ENCODE results near the gene RAB10. TPM values are rescaled to one million over a fixed set of nuclear protein-coding genes. Genes with fewer than 3 reads are reported as not detected.

Gene RAB10
- total and polyA plus RNA-seq, 2 of the 4 experiments (the other 2 are of a cell fraction), result 30.1 to 77.1 TPM

DNA sequence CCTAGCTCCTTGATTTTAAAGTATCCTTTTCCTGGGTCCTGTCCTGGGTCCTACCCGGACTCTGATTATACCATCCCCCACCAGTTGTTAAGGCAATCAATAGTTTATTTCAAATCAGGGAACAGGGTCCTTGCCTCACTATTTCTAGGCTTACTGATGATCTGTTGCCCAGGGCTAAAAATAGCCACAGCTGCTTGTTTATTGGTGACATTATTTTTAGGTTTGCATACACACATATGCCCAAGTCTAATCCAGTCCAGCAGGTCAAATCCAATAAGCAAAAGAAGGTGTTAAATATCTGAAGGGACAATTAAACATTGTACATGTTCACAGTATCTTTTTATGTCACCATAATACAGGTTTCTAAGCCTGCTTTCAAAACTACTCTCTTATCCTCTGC is 66.0 kb downstream of the RAB10 start:
- POLR2A ChIA-PET (ENCODE audit: unreplicated experiment), result no interaction called here
- dilution Hi-C loops (cut with HindIII; ENCODE audit: low sequenced_read_pairs, unreplicated experiment) (no loop called here), in situ Hi-C loops (cut with MboI; ENCODE audit: low sequenced_read_pairs) (no loop called here)

More for the DNA sequence above, 66.0 kb downstream of the RAB10 start:
- no peak overlapping the region for H2BK5ac ChIP-seq (ENCODE audit: low read depth, low read length, poor library complexity, severe bottlenecking)
- H3K9me1 ChIP-seq (ENCODE audit: insufficient read depth, low read length), result peaks cover 6% of the 10 kb centered on the region
- no peak overlapping the region for H2BK120ac ChIP-seq (ENCODE audit: low read depth, low read length)
- H2BK15ac ChIP-seq (ENCODE audit: low read depth, low read length), result no peak overlapping the region
- H3K9me3 ChIP-seq (ENCODE audit: control insufficient read depth, insufficient read depth, low read length), result no peaks in the 10 kb centered on the region
- H3K14ac ChIP-seq (replicated peaks; ENCODE audit: low read depth, low read length), result no peak overlapping the region
- H4K20me1 ChIP-seq (ENCODE audit: insufficient read depth, low read length), result peaks cover 50% of the 10 kb centered on the region
- no peak overlapping the region for H3K56ac ChIP-seq (ENCODE audit: extremely low read depth, insufficient read depth, low read length)
- H2BK20ac ChIP-seq (ENCODE audit: low read depth, low read length), result no peak overlapping the region
- no CpG with 5 or more reads among the region's 1 CpG for WGBS, 2 experiments (ENCODE audit: extremely low coverage in 2 of 2, insufficient read length in 1 of 2)
- ATAC-seq (ENCODE audit: low read depth) (no peak), DNase-seq (no peak)
- intact Hi-C loops (cut with micrococcal nuclease), result no loop called here
- no TSS peak for BruUV-seq (replicated peaks)
- peaks cover 33 to 66% of the 10 kb centered on the region in 2 experiments for H3K79me1 ChIP-seq (ENCODE audit: low read depth in 1 of 2, low read length in 2 of 2)
- H4K91ac ChIP-seq (ENCODE audit: insufficient read depth, low read depth, low read length), result no peak overlapping the region
- no peaks in the 10 kb centered on the region for H3K27me3 ChIP-seq (ENCODE audit: control insufficient read depth, insufficient read depth, low read length)
- H3K4ac ChIP-seq (ENCODE audit: low read depth, low read length), result no peak overlapping the region
- TF ChIP-seq CEBPB (IDR thresholded peaks at IDR 0.05; ENCODE audit: low read depth, low read length) (no peak), ELK1 (IDR thresholded peaks at IDR 0.05; ENCODE audit: borderline replicate concordance, low read depth, low read length) (no peak), BHLHE40 (IDR thresholded peaks at IDR 0.05; ENCODE audit: low read depth, low read length) (no peak), MAZ (IDR thresholded peaks at IDR 0.05; ENCODE audit: borderline replicate concordance, low read depth, low read length) (no peak), NFE2L2 (IDR thresholded peaks at IDR 0.05; ENCODE audit: low read depth, low read length) (no peak), USF2 (IDR thresholded peaks at IDR 0.05; ENCODE audit: low read depth, low read length) (no peak), RFX5 (IDR thresholded peaks at IDR 0.05; ENCODE audit: low read depth, low read length) (no peak), MAFK (IDR thresholded peaks at IDR 0.05; ENCODE audit: low read depth, low read length) (no peak), POLR2A (IDR thresholded peaks at IDR 0.05; ENCODE audit: low read depth, low read length) (no peak), RCOR1 (IDR thresholded peaks at IDR 0.05; ENCODE audit: insufficient replicate concordance, low read length) (no peak), RAD21 (IDR thresholded peaks at IDR 0.05; ENCODE audit: low read length) (no peak), SMC3 (IDR thresholded peaks at IDR 0.05; ENCODE audit: low read depth, low read length) (no peak), CHD1 (IDR thresholded peaks at IDR 0.05; ENCODE audit: low read depth, low read length) (no peak), FOS (IDR thresholded peaks at IDR 0.05; ENCODE audit: low read depth, low read length) (no peak), MXI1 (IDR thresholded peaks at IDR 0.05; ENCODE audit: borderline replicate concordance, low read depth, low read length) (no peak)
- TF ChIP-seq, protein P1, sequence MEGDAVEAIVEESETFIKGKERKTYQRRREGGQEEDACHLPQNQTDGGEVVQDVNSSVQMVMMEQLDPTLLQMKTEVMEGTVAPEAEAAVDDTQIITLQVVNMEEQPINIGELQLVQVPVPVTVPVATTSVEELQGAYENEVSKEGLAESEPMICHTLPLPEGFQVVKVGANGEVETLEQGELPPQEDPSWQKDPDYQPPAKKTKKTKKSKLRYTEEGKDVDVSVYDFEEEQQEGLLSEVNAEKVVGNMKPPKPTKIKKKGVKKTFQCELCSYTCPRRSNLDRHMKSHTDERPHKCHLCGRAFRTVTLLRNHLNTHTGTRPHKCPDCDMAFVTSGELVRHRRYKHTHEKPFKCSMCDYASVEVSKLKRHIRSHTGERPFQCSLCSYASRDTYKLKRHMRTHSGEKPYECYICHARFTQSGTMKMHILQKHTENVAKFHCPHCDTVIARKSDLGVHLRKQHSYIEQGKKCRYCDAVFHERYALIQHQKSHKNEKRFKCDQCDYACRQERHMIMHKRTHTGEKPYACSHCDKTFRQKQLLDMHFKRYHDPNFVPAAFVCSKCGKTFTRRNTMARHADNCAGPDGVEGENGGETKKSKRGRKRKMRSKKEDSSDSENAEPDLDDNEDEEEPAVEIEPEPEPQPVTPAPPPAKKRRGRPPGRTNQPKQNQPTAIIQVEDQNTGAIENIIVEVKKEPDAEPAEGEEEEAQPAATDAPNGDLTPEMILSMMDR (conservative IDR thresholded peaks at IDR 0.05; ENCODE audit: low read depth, low read length), result no peak
- H3K27ac ChIP-seq (ENCODE audit: insufficient read depth, low read length), result no peak overlapping the region
- H4K5ac ChIP-seq (ENCODE audit: low read depth, low read length), result no peak overlapping the region
- no peak overlapping the region for H4K8ac ChIP-seq (ENCODE audit: low read depth in 2 of 2, low read length in 2 of 2)
- no peak overlapping the region for H3K18ac ChIP-seq (ENCODE audit: low read depth, low read length)
- no peak overlapping the region for H3K23ac ChIP-seq (ENCODE audit: low read depth, low read length)
- no peak overlapping the region for H3K4me3 ChIP-seq (ENCODE audit: insufficient read depth, low read depth, low read length)
- H2AK9ac ChIP-seq (replicated peaks; ENCODE audit: low read depth, low read length, poor library complexity), result no peak overlapping the region
- H3K9ac ChIP-seq (ENCODE audit: low read depth, low read length), result no peak overlapping the region
- no peak overlapping the region for H3K4me2 ChIP-seq (ENCODE audit: low read depth, low read length)
- CTCF ChIA-PET, result no interaction called here
- H2AFZ ChIP-seq (replicated peaks; ENCODE audit: low read length, poor library complexity), result no peak overlapping the region
- H2AK5ac ChIP-seq (ENCODE audit: low read depth, low read length), result no peak overlapping the region
- H3K36me3 ChIP-seq (ENCODE audit: control insufficient read depth, insufficient read depth, low read length), result peaks cover 13% of the 10 kb centered on the region
- peaks cover 3% of the 10 kb centered on the region for H3K4me1 ChIP-seq (ENCODE audit: control insufficient read depth, insufficient read depth, low read length)
